Activated CD4-positive, alpha-beta memory T cell treated with anti-CD3 and anti-CD28 coated beads, Interleukin-2, amount 10 ng/mL, durations not matched to agents 7 days and 5 days (primary cell): Measurements from ENCODE around the gene ISLR. TPM values are rescaled to one million over a fixed set of nuclear protein-coding genes. Genes with fewer than 3 reads are reported as not detected.

Experiments
- CTCF ChIA-PET: fragments of 350-600 bp; sonication (Branson Sonifier 250); formaldehyde crosslinking; loops from one replicate; lab custom pipeline; 2021; ENCODE audit warnings: antibody characterized with exemption, inconsistent platforms; lab: Charles Lee
- POLR2A ChIA-PET: fragments of 350-600 bp; sonication (Branson Sonifier 250); formaldehyde crosslinking; loops from one replicate; lab custom pipeline; 2021; ENCODE audit warnings: antibody characterized with exemption; lab: Charles Lee
- DNase-seq: peaks from one replicate; pipeline ENCODE4 v3.0.0-alpha.2; 2020
- H3K27ac Mint-ChIP-seq: one replicate; pipeline ENCODE4 v1.8.0; 2021; ENCODE audit warnings: mild to moderate bottlenecking, mixed read lengths
- H3K27me3 Mint-ChIP-seq: one replicate; pipeline ENCODE4 v1.8.0; 2021; ENCODE audit warnings: mixed read lengths
- H3K36me3 Mint-ChIP-seq: one replicate; pipeline ENCODE4 v1.8.0; 2021; ENCODE audit warnings: low read depth, mixed read lengths
- H3K4me1 Mint-ChIP-seq: one replicate; pipeline ENCODE4 v1.8.0; 2021; ENCODE audit warnings: mixed read lengths
- H3K4me3 Mint-ChIP-seq: one replicate; pipeline ENCODE4 v1.8.0; 2021; ENCODE audit warnings: mild to moderate bottlenecking, mixed read lengths
- H3K9me3 Mint-ChIP-seq: one replicate; pipeline ENCODE4 v1.8.0; 2021; ENCODE audit warnings: mixed read lengths
- total RNA-seq, 2 experiments: library from RNA; stranded (reverse); gene quantifications; one replicate each; pipeline ENCODE4 v1.2.3, GENCODE V29; 2021

ISLR gene
- total RNA-seq, 2 experiments from 2014 or later, result not detected

DNA sequence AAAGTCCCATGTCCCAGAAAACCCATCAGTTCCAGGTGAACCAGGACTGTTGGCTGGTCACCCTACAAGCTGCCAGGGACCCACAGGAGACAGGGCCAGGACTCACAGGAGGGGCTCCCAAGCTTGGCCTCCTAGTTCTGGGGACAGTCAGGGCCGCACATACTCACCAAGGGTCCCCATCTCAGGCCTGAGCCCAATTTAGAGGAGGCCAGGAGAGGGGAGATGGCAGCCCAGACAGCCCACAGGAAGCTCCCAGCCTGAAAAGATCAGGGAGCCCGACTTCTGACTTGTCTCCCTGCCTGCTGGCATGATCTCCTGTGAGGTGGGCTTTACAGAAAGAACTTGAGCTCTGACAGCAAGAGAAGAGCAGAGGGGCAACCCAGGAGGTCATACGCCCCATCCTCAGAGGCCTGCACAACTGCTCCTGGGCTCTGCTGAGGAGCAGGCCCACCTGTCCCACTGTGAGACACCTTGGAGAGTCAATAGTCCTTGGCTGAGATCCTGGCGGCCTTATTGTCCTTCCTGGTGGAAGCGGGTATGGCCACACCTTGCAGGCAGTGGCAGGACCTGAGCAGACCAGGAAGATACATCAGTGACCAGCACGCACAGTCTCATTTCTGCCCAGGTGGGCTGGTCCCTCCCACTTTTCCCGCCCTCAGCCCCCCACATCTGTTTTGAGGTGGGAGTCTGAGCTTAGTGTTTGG is 2.5 kb upstream of the ISLR start:
- no peaks in the 10 kb centered on the region for H3K36me3 Mint-ChIP-seq
- no peaks in the 10 kb centered on the region for H3K9me3 Mint-ChIP-seq
- no peak overlapping the region for H3K27ac Mint-ChIP-seq
- no peaks in the 10 kb centered on the region for H3K27me3 Mint-ChIP-seq
- H3K4me1 Mint-ChIP-seq, result no peaks in the 10 kb centered on the region
- ChIA-PET CTCF (no interaction called here), POLR2A (no interaction called here)
- no peak overlapping the region for H3K4me3 Mint-ChIP-seq
- no peak for DNase-seq

DNA sequence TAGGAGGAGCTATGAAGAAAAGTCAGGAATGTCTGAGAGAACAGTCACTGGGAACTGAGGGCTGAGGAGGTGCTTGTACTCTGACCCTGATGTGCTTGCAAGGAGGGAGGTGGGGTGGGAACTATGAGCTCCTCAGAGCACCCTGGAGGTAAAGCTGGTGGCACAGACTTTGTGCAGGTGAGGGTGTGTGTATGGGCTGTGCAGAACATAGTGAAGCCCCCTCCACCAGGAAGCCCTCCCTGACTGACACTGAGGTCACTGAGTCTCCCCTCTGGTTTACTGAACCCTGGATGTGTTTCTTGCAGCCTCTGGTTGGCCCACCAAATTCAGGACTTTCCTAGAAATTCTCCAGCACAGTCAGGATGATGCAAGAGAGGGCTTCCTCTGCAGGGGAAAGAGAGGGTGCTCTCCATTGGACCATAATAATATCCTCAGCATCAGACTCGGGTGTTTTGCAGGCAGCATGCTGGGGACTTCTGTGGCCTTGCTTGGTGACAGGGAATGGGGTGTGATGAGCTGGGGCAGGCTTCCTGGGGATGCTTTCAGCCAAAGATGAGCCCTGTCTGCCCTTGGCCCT is 1.5 kb upstream of the ISLR start:
- ChIA-PET CTCF (interaction anchor here (0.6 kb wide), 1 partner anchor 22 kb away, joined by 3 read pairs; no protein-coding TSS in a partner anchor), POLR2A (no interaction called here)
- Mint-ChIP-seq H3K36me3 (no peaks in the 10 kb centered on the region), H3K4me3 (no peak overlapping the region), H3K27me3 (no peaks in the 10 kb centered on the region), H3K27ac (no peak overlapping the region), H3K4me1 (no peaks in the 10 kb centered on the region), H3K9me3 (no peaks in the 10 kb centered on the region)
- DNase-seq, result no peak

DNA sequence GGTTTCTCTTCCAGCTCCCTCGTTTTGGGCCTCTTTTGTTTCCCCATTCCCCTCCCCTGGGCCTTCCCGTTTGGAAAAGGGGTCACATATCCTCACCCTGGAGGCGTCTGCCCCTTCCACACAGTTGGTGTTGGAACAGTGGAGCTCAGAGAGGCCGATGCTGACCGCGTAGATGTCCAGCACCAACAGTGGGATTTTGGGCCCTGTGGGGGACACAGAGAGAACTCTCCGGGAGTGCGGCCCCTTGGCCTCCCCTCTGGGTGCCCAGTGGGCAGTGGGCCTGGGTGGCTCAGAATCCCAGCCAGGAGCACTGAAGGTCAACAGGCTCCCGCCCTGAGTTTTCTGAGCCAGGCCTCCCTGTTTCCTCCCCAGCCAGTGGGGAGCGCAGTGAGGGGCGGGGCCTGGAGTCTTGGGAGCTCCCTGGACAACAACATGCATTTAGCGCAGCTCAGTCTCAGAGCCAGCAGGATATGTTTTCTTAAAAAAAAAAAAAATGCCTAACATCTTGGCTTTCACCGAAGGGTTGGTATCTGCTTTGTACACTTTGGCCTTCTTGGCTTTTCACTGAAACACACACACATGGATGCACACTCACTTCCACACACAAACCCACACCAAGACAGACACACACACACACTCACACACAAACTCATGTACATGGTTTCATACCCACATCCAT is 670 bp upstream of the ISLR start:
- H3K36me3 Mint-ChIP-seq, result no peaks in the 10 kb centered on the region
- no peak overlapping the region for H3K4me3 Mint-ChIP-seq
- ChIA-PET POLR2A (no interaction called here), CTCF (no interaction called here)
- H3K4me1 Mint-ChIP-seq, result no peaks in the 10 kb centered on the region
- H3K9me3 Mint-ChIP-seq, result no peaks in the 10 kb centered on the region
- no peaks in the 10 kb centered on the region for H3K27me3 Mint-ChIP-seq
- no peak for DNase-seq
- no peak overlapping the region for H3K27ac Mint-ChIP-seq

DNA sequence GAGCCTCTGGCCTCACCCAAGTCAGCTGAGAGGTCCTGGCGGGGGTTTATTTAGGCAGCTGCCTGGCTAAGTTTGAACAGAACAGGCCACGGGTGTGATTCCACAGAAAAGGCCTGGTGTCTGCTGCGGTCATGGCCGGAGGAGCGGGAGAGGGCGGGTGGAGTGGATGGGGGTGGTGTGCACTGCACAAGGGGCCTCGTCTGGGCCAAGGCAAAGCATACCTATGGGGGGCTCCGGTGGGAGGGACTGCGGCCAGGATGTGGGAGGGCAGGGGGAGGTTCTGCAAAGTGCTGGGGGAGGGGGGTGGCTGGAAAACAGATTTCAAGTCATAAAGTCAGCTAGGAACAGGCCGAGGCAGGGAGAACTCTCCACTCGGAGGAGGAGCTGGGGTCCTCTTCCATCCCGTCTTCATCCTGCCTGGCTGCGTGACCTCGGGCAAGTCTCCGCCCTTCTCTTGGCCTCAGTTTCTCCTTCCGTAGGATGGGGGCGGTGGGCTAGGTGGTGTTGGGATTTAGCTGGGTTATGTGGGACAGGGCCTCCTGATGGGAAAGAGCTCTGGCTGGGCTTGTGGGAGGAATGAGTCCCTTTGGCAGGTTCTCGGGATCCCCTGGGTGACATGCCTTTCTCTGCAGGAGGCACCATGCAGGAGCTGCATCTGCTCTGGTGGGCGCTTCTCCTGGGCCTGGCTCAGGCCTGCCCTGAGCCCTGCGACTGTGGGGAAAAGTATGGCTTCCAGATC is 878 bp downstream of the ISLR start:
- DNase-seq, result no peak
- H3K27me3 Mint-ChIP-seq, result peaks cover 2% of the 10 kb centered on the region
- CTCF ChIA-PET, result no interaction called here

DNA sequence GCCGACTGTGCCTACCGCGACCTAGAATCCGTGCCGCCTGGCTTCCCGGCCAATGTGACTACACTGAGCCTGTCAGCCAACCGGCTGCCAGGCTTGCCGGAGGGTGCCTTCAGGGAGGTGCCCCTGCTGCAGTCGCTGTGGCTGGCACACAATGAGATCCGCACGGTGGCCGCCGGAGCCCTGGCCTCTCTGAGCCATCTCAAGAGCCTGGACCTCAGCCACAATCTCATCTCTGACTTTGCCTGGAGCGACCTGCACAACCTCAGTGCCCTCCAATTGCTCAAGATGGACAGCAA is 1.4 kb downstream of the ISLR start:
- Mint-ChIP-seq H3K27me3 (peaks cover 2% of the 10 kb centered on the region), H3K36me3 (no peaks in the 10 kb centered on the region), H3K4me1 (no peaks in the 10 kb centered on the region), H3K27ac (no peak overlapping the region), H3K4me3 (no peak overlapping the region), H3K9me3 (no peaks in the 10 kb centered on the region)
- DNase-seq, result no peak
- CTCF ChIA-PET, result no interaction called here
- POLR2A ChIA-PET, result no interaction called here

More for the DNA sequence above, 878 bp downstream of the ISLR start:
- Mint-ChIP-seq H3K4me1 (no peaks in the 10 kb centered on the region), H3K27ac (no peak overlapping the region), H3K36me3 (no peaks in the 10 kb centered on the region), H3K9me3 (no peaks in the 10 kb centered on the region), H3K4me3 (no peak overlapping the region)
- POLR2A ChIA-PET, result no interaction called here

DNA sequence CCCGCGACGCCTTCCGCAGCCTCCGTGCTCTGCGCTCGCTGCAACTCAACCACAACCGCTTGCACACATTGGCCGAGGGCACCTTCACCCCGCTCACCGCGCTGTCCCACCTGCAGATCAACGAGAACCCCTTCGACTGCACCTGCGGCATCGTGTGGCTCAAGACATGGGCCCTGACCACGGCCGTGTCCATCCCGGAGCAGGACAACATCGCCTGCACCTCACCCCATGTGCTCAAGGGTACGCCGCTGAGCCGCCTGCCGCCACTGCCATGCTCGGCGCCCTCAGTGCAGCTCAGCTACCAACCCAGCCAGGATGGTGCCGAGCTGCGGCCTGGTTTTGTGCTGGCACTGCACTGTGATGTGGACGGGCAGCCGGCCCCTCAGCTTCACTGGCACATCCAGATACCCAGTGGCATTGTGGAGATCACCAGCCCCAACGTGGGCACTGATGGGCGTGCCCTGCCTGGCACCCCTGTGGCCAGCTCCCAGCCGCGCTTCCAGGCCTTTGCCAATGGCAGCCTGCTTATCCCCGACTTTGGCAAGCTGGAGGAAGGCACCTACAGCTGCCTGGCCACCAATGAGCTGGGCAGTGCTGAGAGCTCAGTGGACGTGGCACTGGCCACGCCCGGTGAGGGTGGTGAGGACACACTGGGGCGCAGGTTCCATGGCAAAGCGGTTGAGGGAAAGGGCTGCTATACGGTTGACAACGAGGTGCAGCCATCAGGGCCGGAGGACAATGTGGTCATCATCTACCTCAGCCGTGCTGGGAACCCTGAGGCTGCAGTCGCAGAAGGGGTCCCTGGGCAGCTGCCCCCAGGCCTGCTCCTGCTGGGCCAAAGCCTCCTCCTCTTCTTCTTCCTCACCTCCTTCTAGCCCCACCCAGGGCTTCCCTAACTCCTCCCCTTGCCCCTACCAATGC is 2.0 kb downstream of the ISLR start:
- peaks cover 2% of the 10 kb centered on the region for H3K27me3 Mint-ChIP-seq
- no peaks in the 10 kb centered on the region for H3K4me1 Mint-ChIP-seq
- no peaks in the 10 kb centered on the region for H3K36me3 Mint-ChIP-seq
- DNase-seq, result no peak
- H3K4me3 Mint-ChIP-seq, result no peak overlapping the region
- no peak overlapping the region for H3K27ac Mint-ChIP-seq
- POLR2A ChIA-PET, result no interaction called here
- H3K9me3 Mint-ChIP-seq, result no peaks in the 10 kb centered on the region
- CTCF ChIA-PET, result no interaction called here

DNA sequence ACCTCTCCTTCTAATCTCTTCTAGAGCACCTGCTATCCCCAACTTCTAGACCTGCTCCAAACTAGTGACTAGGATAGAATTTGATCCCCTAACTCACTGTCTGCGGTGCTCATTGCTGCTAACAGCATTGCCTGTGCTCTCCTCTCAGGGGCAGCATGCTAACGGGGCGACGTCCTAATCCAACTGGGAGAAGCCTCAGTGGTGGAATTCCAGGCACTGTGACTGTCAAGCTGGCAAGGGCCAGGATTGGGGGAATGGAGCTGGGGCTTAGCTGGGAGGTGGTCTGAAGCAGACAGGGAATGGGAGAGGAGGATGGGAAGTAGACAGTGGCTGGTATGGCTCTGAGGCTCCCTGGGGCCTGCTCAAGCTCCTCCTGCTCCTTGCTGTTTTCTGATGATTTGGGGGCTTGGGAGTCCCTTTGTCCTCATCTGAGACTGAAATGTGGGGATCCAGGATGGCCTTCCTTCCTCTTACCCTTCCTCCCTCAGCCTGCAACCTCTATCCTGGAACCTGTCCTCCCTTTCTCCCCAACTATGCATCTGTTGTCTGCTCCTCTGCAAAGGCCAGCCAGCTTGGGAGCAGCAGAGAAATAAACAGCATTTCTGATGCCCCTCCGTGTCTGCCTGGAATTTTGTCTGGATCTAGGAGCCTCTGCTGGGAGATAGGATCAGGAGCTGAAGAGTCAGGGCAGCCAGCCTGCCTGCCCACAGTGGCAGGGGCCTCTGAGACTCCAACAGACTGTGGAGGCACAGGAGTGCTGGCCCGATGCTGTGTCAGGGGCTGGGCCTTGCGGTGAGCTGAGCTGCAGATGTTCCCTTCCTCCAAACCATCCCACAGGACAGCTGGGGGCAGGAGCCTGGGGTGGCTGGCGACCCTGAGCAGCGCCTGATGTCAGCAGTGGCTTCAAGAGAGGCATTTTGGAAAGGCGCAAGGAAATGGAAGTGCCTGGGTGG is 3.0 kb downstream of the ISLR start:
- H3K27ac Mint-ChIP-seq, result no peak overlapping the region
- H3K4me3 Mint-ChIP-seq, result no peak overlapping the region
- H3K36me3 Mint-ChIP-seq, result no peaks in the 10 kb centered on the region
- H3K4me1 Mint-ChIP-seq, result no peaks in the 10 kb centered on the region
- H3K27me3 Mint-ChIP-seq, result peaks cover 2% of the 10 kb centered on the region
- H3K9me3 Mint-ChIP-seq, result no peaks in the 10 kb centered on the region
- ChIA-PET POLR2A (no interaction called here), CTCF (no interaction called here)
- DNase-seq, result no peak

- ChIA-PET POLR2A (no interaction called here), CTCF (no interaction called here)
- DNase-seq, result no peak
- Mint-ChIP-seq H3K36me3 (no peaks in the 10 kb centered on the region), H3K4me3 (no peak overlapping the region), H3K27ac (no peak overlapping the region), H3K9me3 (no peaks in the 10 kb centered on the region), H3K27me3 (peaks cover 2% of the 10 kb centered on the region), H3K4me1 (no peaks in the 10 kb centered on the region)
These were observed 5.0 kb downstream of the ISLR start for GRCh38 chr15:74178326-74179100.

DNA sequence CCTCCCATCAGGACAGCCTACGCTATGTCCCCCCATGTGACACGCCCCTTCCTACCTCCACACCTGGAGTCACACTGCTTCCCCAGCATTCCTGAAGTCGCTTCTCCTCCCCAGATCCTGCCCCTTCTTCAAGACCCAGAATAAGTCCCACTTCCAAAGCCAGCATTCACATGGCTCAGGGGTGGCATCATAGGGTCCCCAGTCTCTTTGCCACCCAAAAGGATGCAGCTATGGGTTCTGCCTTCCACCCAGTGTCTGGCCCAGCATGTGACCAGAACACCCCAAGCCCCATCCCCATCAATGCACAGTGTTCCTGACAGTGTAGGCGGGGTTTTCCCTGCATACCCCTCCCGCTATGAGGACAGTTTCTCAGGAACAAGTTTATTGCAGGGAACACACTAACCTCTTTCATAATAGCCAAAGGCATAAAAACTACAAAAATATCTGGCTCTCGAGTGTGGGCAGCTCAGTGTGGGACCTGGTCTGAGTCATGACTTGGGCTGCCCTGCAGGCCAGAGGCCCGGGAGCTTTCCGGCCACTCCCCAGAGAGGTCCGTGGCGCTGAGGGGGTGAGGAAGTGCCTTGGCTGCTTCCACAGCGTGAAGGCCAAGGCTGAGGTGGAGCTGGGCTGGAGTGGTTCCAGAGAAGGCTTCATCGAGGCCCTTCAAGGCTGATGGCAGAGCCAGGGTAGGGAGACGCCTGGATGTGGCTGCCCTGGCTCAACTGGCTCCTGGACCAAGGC is 5.8 kb downstream of the ISLR start:
- Mint-ChIP-seq H3K27ac (no peak overlapping the region), H3K9me3 (no peaks in the 10 kb centered on the region), H3K4me1 (no peaks in the 10 kb centered on the region), H3K36me3 (no peaks in the 10 kb centered on the region), H3K4me3 (no peak overlapping the region), H3K27me3 (peaks cover 2% of the 10 kb centered on the region)
- no peak for DNase-seq
- ChIA-PET POLR2A (no interaction called here), CTCF (no interaction called here)

DNA sequence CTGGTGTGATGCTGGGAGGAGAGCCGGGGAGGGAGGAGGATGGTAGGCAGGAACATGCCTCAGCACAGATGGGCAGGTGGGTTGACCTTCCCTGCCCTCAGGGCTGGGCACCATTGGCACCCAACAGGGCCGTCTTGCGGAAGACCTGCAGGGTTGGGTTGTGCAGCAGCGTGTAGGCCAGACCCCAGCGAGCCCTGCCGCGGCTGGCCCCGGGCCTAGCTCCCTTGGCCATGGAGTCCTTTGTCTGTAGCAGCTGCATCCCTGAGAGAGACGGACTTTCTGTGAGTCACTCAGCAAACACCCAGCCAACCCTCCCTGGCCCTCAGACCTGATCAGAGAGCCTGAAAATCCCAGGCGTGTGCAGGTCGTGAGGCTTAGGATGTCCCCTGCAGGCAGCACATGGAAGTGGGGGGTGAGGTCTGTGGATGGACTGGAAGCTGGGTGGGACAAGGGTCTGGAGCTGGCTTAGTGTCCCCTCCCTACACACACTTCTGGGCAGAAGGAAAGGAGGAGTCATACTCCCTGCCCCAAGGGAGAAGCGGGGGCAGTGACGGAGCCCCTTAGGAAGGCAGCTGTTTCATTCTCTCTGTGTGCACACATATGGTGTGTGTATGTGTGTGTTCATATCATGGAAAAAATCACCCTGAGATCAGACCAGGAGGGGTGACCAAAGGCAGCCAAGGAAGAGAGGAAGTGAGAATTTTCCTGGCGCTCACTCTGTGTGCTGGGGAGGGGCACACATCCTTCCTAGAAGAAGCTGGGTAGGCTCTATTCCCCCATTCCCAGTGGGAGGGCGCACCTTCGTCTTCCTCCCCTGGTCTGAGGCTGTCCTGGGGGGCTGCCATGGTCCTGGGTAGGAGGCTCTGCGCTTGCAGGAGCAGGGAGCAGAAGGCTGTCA is 6.7 kb downstream of the ISLR start:
- DNase-seq, result no peak
- ChIA-PET CTCF (no interaction called here), POLR2A (no interaction called here)
- Mint-ChIP-seq H3K9me3 (no peaks in the 10 kb centered on the region), H3K4me1 (no peaks in the 10 kb centered on the region), H3K27me3 (peaks cover 2% of the 10 kb centered on the region), H3K27ac (no peak overlapping the region), H3K36me3 (no peaks in the 10 kb centered on the region), H3K4me3 (no peak overlapping the region)
